ENCODE results near the gene GOLGA3.

DNA sequence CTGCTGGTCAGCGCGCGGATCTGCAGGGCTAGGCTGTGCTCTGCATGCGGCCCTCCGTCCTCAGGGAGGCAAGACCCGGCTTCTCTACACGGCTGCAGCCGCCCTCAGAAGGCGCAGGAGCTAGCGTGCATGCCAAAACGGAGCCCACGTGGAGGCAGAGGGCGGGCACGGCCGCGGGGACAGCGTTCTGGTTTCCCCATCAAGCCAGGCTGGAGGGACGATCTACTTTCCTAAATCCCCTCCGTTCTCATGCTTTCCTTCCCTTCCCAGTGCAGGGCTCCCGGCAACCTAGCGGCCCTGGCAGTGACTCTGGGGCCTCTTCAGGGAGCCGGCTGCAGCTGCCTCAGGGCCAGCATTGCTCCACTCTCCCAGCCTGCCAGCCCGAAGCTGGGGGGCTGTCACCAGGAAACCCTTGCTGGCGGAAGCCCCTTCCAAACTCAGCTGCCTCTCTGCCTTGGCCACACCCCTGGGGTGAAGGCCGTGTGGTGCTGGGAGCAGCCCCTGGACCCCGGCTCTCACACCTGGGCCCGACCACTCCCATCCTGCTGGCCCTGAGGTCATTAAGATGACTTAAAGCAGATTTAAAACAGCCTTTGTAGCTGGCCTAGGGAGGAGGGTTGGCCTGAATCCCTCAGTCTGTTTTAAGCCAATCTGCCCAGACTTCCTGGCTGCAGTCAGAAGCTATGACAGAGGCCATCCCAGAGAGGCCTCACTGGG is 9.2 kb upstream of the GOLGA3 start:
- TF ChIP-seq, protein P1, sequence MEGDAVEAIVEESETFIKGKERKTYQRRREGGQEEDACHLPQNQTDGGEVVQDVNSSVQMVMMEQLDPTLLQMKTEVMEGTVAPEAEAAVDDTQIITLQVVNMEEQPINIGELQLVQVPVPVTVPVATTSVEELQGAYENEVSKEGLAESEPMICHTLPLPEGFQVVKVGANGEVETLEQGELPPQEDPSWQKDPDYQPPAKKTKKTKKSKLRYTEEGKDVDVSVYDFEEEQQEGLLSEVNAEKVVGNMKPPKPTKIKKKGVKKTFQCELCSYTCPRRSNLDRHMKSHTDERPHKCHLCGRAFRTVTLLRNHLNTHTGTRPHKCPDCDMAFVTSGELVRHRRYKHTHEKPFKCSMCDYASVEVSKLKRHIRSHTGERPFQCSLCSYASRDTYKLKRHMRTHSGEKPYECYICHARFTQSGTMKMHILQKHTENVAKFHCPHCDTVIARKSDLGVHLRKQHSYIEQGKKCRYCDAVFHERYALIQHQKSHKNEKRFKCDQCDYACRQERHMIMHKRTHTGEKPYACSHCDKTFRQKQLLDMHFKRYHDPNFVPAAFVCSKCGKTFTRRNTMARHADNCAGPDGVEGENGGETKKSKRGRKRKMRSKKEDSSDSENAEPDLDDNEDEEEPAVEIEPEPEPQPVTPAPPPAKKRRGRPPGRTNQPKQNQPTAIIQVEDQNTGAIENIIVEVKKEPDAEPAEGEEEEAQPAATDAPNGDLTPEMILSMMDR (conservative IDR thresholded peaks at IDR 0.05; ENCODE audit: low read depth, low read length): no peak
- TF ChIP-seq EZH2 (IDR thresholded peaks at IDR 0.05; ENCODE audit: low read length, unreplicated experiment): no peak
